GM21723 (cell line): ENCODE measurements around the gene MECR.
"Not testable (repeated sequence)": the region's sequence is repeated elsewhere in the genome, so short reads cannot be mapped to it uniquely, and the experiment has no call there.

ENCODE experiments used
- ATAC-seq: cut with Tn5 transposase; IDR thresholded peaks from one replicate; pipeline ENCODE4 v1.9.1; 2021; ENCODE audit warnings: mild to moderate bottlenecking, moderate library complexity; ENCODE audit not compliant: unreplicated experiment

Gene MECR

DNA sequence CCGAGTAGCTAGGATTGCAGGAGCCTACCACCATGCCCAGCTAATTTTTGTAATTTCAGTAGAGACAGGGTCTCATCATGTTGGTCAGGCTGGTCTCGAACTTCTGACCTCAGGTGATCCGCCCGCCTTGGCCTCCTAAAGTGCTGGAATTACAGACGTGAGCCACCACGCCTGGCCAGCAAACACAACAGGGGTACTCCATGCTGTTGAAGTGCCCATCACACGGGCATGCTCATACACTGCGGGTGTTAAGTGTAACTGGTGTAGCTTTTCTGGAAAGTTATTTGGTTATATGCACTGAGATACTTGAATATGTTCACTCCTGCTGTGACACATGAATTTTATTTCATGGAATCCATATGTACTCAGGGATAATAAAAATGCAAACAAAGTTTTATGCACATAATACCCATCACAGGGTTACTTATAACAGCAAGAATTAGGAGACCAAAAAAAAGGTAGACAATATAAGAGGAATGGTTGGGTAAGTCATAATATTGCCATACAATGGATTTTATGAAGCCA lies 58.3 kb downstream of the MECR start:
- no peak for ATAC-seq

DNA sequence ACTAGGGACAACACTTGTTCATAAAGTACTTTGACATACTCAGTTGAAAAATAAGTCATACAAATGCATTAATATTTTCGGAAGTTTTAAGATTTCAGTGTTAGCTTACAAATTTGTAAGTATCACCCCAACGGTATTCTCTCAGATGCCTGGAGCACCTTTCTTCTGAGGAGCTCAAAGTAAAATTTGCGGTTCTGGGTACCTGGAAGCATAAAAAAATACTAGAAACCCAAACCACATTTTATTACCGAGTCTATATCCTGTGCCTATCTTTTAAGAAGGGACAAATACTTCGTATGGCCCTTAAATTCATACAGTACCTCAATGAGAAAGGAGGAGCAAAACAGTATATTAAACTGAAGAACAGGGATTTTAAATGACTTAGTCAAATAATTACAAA lies 59.2 kb downstream of the MECR start:
- no peak for ATAC-seq

DNA sequence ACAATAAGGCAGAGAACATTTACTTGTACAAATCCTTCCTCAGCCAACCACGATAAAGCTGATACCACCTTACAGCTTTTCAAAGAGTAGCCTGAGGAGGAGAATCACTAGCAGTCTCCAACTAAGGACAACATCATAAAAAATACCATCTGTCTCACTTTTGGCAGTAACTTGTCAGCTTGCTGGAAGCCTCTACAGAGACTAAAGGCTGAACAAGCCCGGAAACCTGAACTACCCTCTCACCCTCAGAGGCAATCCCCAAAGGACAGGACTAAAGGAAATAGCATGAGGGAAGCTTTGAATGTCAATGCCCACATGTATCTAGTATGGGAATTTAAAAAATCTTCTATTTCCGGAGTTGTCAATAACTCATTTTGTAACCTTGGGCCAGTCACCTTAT lies 59.6 kb downstream of the MECR start:
- no peak for ATAC-seq

DNA sequence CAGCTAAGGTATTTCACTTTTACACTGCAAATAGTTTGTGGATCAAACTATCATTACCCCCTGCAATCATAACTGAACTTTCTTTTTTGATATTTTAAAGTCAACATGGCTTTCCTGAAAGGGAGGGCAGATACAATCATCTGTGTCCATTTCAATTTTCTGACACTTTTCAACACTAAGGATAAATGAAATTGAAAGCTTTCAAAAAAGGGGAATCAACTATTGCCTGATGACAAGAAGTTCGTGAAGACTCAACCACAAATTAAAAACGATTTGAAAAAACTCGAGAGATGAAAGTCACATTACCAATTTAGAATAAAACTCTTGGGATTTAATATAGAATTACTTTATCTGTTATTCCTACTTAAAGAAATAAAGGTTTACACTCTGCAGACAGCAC lies 60.8 kb downstream of the MECR start:
- no peak for ATAC-seq

DNA sequence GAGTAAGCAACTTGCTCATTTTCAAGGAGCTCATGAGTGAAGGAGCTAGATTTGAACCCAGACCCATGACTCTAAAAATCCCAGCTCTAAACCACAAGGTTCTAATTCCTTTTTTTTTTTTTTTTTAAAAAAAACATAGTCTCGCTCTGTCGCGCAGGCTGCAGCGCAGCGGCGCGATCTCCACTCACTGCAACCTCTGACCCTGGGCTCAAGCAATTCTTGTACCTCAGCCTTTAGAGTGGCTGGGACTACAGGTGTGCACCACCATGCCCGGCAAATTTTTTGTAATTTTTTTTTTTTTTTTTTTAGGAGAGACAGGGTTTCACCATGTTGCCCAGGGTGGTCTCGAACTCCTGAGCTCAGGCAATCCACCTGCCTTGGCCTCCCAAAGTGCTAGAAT lies 62.8 kb downstream of the MECR start:
- no peak for ATAC-seq

DNA sequence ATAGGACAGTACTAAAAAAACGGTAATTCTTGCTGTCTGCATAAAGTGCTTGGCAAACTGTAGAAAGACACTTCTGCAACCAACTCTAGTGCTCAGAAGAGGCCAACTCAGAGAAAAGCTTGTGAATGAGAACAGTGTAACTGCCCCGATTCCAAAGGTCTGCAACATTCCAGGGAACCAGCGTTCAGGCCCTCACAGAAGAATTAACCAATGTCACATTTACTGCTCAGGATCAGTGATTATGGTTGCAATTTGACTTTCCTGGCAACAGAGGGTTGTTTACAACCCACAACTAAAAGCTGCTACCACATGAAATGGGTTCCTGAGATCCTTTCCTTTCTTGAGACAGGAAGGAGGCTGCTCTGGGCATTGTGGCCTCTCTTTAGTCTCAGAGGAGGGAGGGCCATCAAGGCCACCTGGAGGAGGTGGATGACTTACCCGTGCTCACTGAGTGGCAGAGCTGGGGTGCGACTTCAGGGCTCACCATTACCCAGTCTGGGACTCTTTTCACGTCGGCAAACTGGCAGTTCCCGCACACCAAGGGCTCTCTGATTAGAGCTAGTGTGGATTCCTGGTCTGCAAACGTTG lies 64.3 kb downstream of the MECR start:
- ATAC-seq, result no peak

DNA sequence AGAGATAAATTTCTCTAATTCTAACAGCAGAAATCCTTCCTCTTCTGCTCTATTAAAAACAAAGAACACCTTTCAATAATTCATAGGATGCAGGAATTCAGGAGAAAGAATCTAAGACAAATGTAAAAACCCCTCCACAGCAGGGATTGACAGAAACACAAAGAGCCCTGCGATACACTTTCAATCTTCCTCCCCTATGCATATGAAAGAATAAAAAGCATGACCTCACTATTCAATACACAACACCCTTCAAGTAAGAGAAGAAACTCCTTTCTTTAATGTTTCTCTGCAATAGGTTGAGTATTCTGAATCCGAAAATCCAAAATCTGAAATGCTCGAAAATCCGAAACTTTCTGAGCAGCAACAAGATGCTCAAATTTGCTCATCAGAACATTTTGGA lies 66.1 kb downstream of the MECR start:
- no peak for ATAC-seq

DNA sequence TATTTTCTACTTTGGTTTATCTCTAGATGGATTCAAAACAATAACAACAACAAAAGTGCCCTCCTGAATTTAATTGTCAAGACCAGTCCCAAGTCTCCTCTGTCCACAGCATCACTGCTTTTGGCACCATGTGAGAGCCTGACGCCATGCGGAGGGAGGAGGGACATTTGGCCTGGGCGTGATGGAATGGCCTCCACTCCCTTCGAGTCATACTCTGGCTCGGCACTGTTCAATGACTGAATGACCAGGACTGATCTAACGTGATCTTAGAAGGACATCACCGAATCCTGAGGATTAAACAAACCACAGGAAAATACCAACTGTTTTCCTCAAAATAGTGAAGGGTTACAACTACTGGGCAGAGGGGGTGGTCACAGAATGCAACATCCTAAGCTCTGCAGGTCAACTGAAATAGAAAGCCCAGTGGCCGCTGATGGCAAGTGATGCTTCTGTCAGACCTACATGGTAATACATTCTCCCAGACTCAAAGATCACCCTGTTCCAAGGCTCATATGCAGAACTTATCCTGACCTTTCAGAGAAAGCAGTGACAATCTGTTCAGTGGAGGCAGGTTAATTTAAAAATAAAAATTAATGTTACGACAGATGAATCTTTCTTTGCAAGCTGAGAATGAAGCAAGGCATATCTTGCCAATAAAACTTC lies 68.1 kb downstream of the MECR start:
- ATAC-seq, result no peak

DNA sequence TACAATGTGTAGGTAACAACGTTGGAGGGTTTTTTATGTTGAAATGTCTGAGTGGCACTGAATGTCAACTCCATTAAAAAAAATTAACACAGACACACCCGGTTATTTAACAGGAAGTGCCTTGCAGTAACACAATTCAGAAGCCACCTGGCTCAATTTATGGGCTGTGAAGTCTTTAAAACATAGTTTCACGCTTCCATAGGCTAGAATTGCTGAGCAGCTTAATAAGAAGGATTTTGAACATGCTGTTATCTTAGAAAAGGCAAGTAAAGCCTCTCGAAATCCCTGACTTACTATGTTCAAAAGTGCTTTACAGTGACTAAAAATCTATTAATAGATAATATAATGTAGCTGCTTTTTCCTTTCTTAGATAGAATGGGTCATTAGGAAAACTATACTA lies 68.7 kb downstream of the MECR start:
- ATAC-seq, result no peak

DNA sequence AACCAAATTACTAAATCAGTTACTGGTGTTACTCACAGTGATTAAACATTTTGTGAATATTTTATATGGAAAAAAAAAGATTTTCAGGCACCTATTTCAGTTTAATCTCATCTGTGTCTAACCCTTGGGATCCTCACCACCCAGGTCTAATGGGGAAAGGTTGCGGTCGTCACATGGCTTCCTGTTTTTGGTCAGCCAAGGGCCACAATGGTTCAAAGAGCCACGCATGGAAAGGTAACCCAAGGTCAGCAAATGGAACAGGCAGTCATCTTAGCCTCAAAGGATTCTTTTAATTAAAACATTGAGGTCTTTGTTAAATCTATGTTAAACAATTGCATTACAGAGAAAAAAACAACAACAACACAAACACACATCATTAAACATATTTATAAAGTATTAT lies 71.0 kb downstream of the MECR start:
- ATAC-seq, result no peak

DNA sequence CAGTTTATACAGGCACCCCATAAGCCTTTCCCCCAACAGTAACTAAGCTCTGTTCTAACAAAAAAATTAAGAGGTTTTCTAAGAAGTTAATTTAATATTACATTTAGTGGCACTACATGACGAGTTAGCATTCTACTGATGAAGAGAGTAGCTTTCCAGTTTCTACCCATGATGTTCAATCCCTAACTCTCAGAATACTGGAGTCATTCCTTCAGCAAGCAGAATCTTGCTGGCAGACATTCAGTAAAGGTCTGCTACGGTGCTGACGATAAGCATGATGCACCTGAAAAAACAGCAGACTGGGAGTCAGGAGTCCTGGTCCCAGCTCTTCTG lies 73.5 kb downstream of the MECR start:
- no peak for ATAC-seq

DNA sequence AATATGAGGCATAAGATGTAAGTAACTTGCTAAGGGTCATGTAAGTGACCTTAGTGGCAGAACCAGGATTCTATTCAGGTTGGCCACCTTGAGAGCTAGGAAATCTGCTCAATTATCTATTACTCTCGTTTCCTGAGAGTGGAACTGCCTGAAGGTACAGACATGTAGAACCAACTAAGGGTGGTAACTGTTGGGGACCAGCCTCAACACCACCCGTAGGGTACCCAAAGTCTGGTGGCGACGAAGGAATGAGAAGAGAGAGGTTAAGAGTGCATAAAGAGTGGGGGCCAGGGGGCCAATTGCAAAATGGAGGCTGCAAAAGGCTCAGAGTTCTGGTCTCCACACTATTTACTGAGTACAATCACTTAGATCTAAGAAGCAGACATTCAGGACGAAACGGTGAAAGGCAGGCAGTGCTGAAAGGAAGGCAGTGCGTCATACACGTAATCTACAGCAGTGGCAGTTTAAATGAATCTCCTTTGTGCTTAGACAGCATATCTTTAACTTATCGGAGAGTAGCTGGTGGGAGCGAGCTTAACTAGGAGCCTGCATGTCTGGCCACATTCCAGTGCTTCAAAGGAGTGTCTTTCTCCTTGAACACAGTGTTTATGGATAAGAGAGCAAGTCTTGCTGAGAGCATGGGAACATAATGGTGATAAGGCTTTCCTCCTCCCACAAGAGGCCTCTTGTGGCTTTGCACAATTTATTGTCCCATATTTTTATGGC lies 74.0 kb downstream of the MECR start:
- no peak for ATAC-seq

DNA sequence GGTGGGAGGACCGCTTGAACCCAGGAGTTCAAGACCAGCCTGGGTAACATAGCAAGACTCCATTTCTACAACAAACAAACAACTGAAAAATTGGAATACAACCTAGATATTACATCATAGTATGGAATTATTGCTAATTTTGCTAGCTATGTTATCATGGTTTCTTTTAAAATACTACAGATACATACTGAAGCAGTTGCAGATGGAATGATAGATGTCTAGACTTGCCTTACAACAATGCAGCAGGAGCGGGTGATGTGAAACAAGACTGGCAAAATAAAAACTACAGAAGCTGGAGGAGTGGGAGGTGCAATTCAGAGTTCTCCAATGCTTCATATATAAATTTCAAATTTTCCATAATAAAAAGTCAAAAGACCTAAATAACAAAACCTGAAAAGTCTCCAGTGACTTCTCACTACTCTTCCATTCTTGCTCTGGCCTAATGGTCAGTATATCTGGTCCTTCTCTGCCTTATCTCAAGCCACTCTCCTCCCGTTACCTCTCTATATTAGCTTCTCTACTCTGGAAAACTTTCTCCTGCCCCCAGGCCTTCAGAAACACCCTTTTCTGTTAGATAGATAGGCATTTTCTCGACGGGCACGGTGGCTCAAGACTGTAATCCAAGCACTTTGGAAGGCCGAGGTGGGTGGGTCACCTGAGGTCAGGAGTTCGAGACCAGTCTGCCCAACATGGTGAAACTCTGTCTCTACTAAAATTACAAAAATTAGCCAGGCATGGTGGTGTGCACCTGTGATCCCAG lies 78.5 kb downstream of the MECR start:
- no peak for ATAC-seq

DNA sequence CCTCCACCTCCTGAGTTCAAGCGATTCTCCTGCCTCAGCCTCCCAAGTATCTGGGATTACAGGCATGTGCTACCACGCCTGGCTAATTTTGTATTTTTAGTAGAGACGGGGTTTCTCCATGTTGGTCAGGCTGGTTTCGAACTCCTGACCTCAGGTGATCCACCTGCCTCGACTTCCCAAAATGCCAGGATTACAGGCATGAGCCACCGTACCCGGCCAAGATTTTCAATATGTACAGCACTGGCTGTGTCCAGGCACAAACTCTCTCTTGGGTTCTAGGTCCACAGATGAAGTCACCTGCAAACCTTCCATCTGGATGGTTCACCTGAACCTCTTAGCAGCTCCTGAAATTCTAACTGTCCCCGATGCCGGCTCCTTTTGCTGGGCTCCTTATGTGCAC lies 80.4 kb downstream of the MECR start:
- ATAC-seq, result not testable (repeated sequence)

DNA sequence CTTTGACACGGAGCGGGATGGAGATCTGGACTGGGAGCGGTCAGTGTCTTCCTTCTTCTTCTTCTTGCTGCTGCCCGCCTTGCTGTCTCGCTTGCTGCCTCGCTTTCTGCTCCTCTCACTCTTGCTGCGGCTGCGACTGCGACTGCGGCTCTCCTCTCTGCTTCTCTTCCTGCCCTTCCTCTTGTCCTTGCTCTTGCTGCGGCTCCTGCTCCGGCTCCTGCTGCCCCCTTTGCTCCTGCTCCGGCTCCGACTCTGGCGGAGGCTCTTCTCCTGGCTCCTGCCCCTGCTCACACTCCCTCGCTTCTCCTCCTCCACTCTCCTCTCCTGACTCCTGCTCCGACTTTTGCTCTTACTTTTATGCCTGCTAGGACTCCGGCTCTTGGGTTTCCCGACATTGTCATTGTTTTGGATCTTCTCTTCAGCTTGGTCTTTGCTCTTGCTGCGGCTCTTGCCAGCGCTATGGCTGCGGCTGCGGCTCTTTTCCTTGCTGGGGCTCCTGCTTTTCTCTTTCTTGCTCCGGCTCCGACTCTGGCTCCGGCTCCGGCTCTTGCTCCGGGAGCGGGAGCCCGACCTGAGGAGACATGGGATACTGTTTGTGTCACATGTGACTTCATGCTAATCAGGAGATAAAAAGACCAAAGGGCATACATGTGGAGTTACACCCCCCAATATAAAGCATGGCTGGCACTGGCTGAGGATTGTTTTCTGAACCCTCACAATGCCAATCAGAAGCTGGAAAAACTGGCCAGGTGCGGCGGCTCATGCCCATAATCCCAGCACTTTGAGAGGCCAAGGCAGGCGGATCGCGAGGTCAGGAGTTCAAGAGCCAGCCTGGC lies 81.9 kb downstream of the MECR start:
- no peak for ATAC-seq

DNA sequence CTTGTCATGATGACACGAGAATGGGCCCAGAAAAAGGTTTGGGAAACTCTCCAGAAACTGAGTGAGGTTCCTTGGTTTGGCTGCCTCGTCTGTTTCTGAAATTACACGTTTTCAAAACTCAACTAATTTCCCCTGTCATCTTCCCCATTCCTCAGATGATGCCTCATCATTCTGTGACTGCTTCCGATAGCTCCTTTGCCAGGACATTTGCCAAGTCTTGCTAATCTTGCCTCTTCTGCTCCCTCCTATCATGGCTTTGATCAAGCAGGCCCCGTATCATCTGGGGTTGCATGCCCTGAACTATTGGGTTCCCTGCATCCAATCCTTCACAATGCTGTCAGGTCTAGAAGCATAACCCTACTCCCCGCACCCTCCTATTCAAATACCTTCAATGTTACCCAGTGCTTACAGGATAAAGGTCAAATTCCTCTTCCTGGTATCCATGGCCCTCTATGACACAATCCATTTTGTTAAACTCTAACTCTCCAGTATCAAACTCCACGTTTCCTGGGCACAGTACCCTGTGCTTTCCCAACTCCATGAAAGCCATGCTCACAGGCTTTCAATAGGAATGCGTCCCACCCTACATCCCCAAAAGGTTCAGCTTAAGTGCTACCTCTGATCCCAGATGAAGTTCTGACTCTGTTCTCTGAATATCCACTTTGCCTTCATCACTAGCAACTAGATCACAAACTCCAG lies 84.8 kb downstream of the MECR start:
- no peak for ATAC-seq

DNA sequence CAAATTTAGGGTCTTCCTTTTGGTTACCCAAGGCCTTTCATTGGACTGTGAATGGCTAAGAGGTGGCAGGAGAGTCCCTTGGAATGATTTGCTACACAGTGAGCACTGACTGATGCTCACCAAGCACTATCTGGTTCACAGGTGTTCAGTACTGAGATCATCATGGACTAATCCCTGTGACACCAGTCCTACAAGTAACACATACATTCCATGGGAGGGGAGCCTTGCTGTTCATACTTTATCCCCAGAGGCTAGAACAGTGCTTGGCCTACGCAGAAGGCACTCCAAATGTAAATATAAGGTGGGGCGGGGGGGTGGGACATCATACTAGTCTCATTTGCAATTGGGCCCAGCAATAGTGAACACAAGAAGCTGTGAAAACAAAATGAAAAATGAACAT lies 86.6 kb downstream of the MECR start:
- no peak for ATAC-seq

DNA sequence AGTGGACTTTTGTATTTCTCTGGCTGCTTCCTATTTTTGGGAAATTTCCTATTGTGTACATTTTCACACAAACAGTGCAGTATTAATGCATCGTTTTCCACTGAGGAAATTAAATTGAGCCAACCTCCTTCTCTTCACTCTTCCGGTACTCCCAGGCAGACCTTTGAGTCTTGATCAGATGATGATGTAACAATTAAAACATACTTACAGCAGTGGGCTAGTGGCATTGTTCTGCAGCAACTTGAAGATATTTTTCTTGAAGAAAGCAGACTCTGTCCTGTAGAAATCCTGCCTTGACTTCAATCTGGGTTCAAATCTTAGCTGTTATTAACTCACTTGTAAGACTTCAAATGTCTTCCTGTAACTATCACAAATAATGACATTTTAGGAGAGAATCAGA lies 88.0 kb downstream of the MECR start:
- no peak for ATAC-seq
